ENCODE results near the gene PGAP3.

The PGAP3 gene

GRCh38 chr17:39658346-39658745 lies 29.5 kb downstream of the PGAP3 start:
- no peak for TF ChIP-seq CTCF (IDR thresholded peaks at IDR 0.05)

- no peak for TF ChIP-seq CTCF (IDR thresholded peaks at IDR 0.05)
Observed at GRCh38 chr17:39655105-39655504, 32.8 kb downstream of the PGAP3 start.

GRCh38 chr17:39653662-39654331 lies 34.1 kb downstream of the PGAP3 start:
- peak; percentile 92 for TF ChIP-seq CTCF (IDR thresholded peaks at IDR 0.05)

- no peak for TF ChIP-seq CTCF (IDR thresholded peaks at IDR 0.05)
Observed at GRCh38 chr17:39653316-39653661, 34.6 kb downstream of the PGAP3 start.

- TF ChIP-seq CTCF (IDR thresholded peaks at IDR 0.05): no peak
Observed at GRCh38 chr17:39652587-39653315, 35.1 kb downstream of the PGAP3 start.

GRCh38 chr17:39651923-39652586 lies 35.8 kb downstream of the PGAP3 start:
- no peak for TF ChIP-seq CTCF (IDR thresholded peaks at IDR 0.05)

GRCh38 chr17:39650121-39650579 lies 37.7 kb downstream of the PGAP3 start:
- no peak for TF ChIP-seq CTCF (IDR thresholded peaks at IDR 0.05)
